HEK293 (cell line): ENCODE data around the gene SUSD2.

Source experiments
- CTCF ChIA-PET: fragments of 350-600 bp; formaldehyde crosslinking; extraction: SDS; loops from one replicate; lab custom pipeline; 2021; ENCODE audit warnings: antibody characterized with exemption; lab: Yijun Ruan, JAX
- POLR2A ChIA-PET: fragments of 300-600 bp; formaldehyde crosslinking; extraction: SDS; loops from one replicate; lab custom pipeline; 2020; ENCODE audit warnings: antibody characterized with exemption, inconsistent platforms; lab: Yijun Ruan, JAX
- H3K27ac ChIP-seq: fragments of 200-500 bp; sonication (Bioruptor generic); 2 replicates; pipeline ENCODE4 v1.5.1; 2014; ENCODE audit warnings: low read depth, low read length, control low read depth, inconsistent platforms; ENCODE audit errors: extremely low read depth
- H3K36me3 ChIP-seq, 2 experiments: fragments of 200-500 bp in 1 of 2; sonication (Bioruptor generic) in 1 of 2; 1 replicate in 1 of 2; 2 replicates in 1 of 2; pipeline ENCODE4 v1.5.1; 2014 to 2017; ENCODE audit warnings: inconsistent platforms in 2 of 2, low read length in 2 of 2; ENCODE audit not compliant: control insufficient read depth in 2 of 2, insufficient read depth in 1 of 2
- H3K4me1 ChIP-seq: fragments of 200-500 bp; sonication (Bioruptor generic); 2 replicates; pipeline ENCODE4 v1.5.1; 2014; ENCODE audit warnings: mild to moderate bottlenecking, low read length, inconsistent platforms; ENCODE audit not compliant: control insufficient read depth, insufficient read depth
- H3K4me3 ChIP-seq: 2 replicates; pipeline ENCODE4 v1.5.1; 2011; ENCODE audit warnings: low read depth, mild to moderate bottlenecking, control low read depth, low read length, moderate library complexity
- H3K9me3 ChIP-seq: fragments of 200-500 bp; sonication (Bioruptor generic); 2 replicates; pipeline ENCODE4 v1.5.1; 2014; ENCODE audit warnings: low read depth, low read length, inconsistent platforms; ENCODE audit not compliant: control insufficient read depth, insufficient read depth
- GLI2 ChIP-seq: fragments of 450-650 bp; formaldehyde crosslinking; IDR thresholded peaks from 2 replicates; pipeline ENCODE4; 2017; ENCODE audit warnings: missing biosample characterization, missing genetic modification characterization, low read depth, borderline replicate concordance
- HOXA7 ChIP-seq: sonication (generic); formaldehyde crosslinking; IDR thresholded peaks from 2 replicates; pipeline ENCODE4 v1.8.1; 2022; ENCODE audit warnings: missing genetic modification reagents, borderline replicate concordance
- HOXC10 ChIP-seq: sonication (generic); formaldehyde crosslinking; IDR thresholded peaks from 2 replicates; pipeline ENCODE4 v1.8.1; 2023; ENCODE audit warnings: mild to moderate bottlenecking, missing genetic modification reagents
- KLF1 ChIP-seq: fragments of 450-650 bp; formaldehyde crosslinking; IDR thresholded peaks from 2 replicates; pipeline ENCODE4 v1.5.1; 2016; ENCODE audit warnings: missing biosample characterization, missing genetic modification characterization
- SCRT2 ChIP-seq: fragments of 450-650 bp; formaldehyde crosslinking; IDR thresholded peaks from 2 replicates; pipeline ENCODE4 v1.5.1; 2016; ENCODE audit warnings: missing biosample characterization, missing genetic modification characterization
- SP2 ChIP-seq: fragments of 450-650 bp; formaldehyde crosslinking; IDR thresholded peaks from 2 replicates; pipeline ENCODE4 v1.5.1; 2016; ENCODE audit warnings: missing biosample characterization, missing genetic modification characterization
- SP7 ChIP-seq: fragments of 450-650 bp; formaldehyde crosslinking; IDR thresholded peaks from 2 replicates; pipeline ENCODE4 v1.5.1; 2016; ENCODE audit warnings: missing biosample characterization, missing genetic modification characterization
- ZFHX2 ChIP-seq: fragments of 450-650 bp; formaldehyde crosslinking; conservative IDR thresholded peaks from 2 replicates; pipeline ENCODE4 v1.5.1; 2016; ENCODE audit warnings: missing biosample characterization, missing genetic modification characterization
- ZFP3 ChIP-seq: fragments of 450-650 bp; formaldehyde crosslinking; IDR thresholded peaks from 2 replicates; pipeline ENCODE4 v1.5.1; 2016; ENCODE audit warnings: low read depth, missing biosample characterization, missing genetic modification characterization
- ZNF121 ChIP-seq: fragments of 450-650 bp; formaldehyde crosslinking; IDR thresholded peaks from 2 replicates; pipeline ENCODE4 v1.5.1; 2016; ENCODE audit warnings: missing biosample characterization, missing genetic modification characterization
- ZNF16 ChIP-seq: fragments of 450-650 bp; formaldehyde crosslinking; IDR thresholded peaks from 2 replicates; pipeline ENCODE4 v1.5.1; 2016; ENCODE audit warnings: low read depth, missing biosample characterization, missing genetic modification characterization
- ZNF416 ChIP-seq: fragments of 450-650 bp; formaldehyde crosslinking; IDR thresholded peaks from 2 replicates; pipeline ENCODE4 v1.5.1; 2016; ENCODE audit warnings: missing biosample characterization, missing genetic modification characterization
- ZNF423 ChIP-seq: fragments of 450-650 bp; formaldehyde crosslinking; IDR thresholded peaks from 2 replicates; pipeline ENCODE4 v1.5.1; 2016; ENCODE audit warnings: missing biosample characterization, missing genetic modification characterization
- ZNF433 ChIP-seq: fragments of 450-650 bp; formaldehyde crosslinking; IDR thresholded peaks from 2 replicates; pipeline ENCODE4 v1.5.1; 2016; ENCODE audit warnings: missing biosample characterization, missing genetic modification characterization, low read depth
- ZNF48 ChIP-seq: fragments of 450-650 bp; formaldehyde crosslinking; IDR thresholded peaks from 2 replicates; pipeline ENCODE4 v1.5.1; 2016; ENCODE audit warnings: missing biosample characterization, missing genetic modification characterization
- ZNF521 ChIP-seq: fragments of 450-650 bp; formaldehyde crosslinking; IDR thresholded peaks from 2 replicates; pipeline ENCODE4 v1.5.1; 2017; ENCODE audit warnings: missing biosample characterization, mild to moderate bottlenecking, missing genetic modification characterization
- ZNF596 ChIP-seq: fragments of 450-650 bp; IDR thresholded peaks from 2 replicates; pipeline ENCODE4 v1.5.0; 2018; ENCODE audit warnings: missing biosample characterization, mild to moderate bottlenecking, missing genetic modification characterization, moderate library complexity
- ZNF701 ChIP-seq: fragments of 450-650 bp; formaldehyde crosslinking; IDR thresholded peaks from 2 replicates; pipeline ENCODE4 v1.5.1; 2016; ENCODE audit warnings: missing biosample characterization, missing genetic modification characterization
- TF ChIP-seq, protein P1 (sequence below): fragments of 450-650 bp; formaldehyde crosslinking; IDR thresholded peaks from 2 replicates; pipeline ENCODE4 v1.5.1; 2016; ENCODE audit warnings: missing biosample characterization, missing genetic modification characterization
- TF ChIP-seq, protein P2 (sequence below): fragments of 450-650 bp; formaldehyde crosslinking; IDR thresholded peaks from 2 replicates; pipeline ENCODE4 v1.5.1; 2017; ENCODE audit warnings: missing biosample characterization, missing genetic modification characterization
- TF ChIP-seq, protein P3 (sequence below): fragments of 450-650 bp; formaldehyde crosslinking; IDR thresholded peaks from 2 replicates; pipeline ENCODE4 v1.5.1; 2016; ENCODE audit warnings: missing biosample characterization, missing genetic modification characterization
- TF ChIP-seq, protein P4 (sequence below): fragments of 450-650 bp; formaldehyde crosslinking; IDR thresholded peaks from 2 replicates; pipeline ENCODE4 v1.5.1; 2016; ENCODE audit warnings: missing biosample characterization, missing genetic modification characterization
- TF ChIP-seq, protein P5 (sequence below): fragments of 450-650 bp; formaldehyde crosslinking; IDR thresholded peaks from 2 replicates; pipeline ENCODE4 v1.5.1; 2016; ENCODE audit warnings: missing biosample characterization, missing genetic modification characterization

Gene SUSD2

DNA sequence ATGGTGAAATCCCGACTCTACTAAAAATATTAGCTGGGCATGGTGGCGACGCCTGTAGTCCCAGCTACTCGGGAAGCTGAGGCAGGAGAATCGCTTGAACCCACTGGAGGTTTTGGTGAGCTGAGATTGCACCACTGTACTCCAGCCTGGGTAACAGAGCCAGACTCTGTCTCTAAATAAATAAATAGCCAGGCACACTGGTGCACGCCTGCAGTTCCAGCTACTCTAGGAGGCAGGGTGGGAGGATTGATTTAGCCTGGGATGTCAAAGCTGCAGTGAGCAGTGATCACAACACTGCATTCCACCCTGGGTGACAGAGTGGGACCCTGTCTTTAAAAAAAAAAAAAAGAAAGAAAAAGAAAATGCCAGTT lies 17.4 kb downstream of the SUSD2 start (continued):
- TF ChIP-seq, protein P1, sequence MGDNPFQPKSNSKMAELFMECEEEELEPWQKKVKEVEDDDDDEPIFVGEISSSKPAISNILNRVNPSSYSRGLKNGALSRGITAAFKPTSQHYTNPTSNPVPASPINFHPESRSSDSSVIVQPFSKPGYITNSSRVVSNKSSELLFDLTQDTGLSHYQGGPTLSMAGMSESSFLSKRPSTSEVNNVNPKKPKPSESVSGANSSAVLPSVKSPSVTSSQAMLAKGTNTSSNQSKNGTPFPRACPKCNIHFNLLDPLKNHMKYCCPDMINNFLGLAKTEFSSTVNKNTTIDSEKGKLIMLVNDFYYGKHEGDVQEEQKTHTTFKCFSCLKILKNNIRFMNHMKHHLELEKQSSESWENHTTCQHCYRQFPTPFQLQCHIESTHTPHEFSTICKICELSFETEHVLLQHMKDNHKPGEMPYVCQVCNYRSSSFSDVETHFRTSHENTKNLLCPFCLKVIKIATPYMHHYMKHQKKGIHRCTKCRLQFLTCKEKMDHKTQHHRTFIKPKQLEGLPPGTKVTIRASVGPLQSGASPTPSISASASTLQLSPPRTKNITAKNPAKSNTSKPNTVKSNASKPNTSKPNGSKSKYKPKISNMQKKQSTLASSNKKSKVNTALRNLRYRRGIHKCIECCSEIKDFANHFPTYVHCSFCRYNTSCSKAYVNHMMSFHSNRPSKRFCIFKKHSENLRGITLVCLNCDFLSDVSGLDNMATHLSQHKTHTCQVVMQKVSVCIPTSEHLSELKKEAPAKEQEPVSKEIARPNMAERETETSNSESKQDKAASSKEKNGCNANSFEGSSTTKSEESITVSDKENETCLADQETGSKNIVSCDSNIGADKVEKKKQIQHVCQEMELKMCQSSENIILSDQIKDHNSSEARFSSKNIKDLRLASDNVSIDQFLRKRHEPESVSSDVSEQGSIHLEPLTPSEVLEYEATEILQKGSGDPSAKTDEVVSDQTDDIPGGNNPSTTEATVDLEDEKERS (tag by site-specific recombination), result no peak
- TF ChIP-seq GLI2, result no peak
- no peak for TF ChIP-seq ZNF16
- no peak for TF ChIP-seq ZNF701 (tag by site-specific recombination)
- no peak for TF ChIP-seq ZNF423 (tag by site-specific recombination)
- TF ChIP-seq SCRT2 (tag by site-specific recombination), result no peak
- TF ChIP-seq, all 188 proteins: peak for 0

DNA sequence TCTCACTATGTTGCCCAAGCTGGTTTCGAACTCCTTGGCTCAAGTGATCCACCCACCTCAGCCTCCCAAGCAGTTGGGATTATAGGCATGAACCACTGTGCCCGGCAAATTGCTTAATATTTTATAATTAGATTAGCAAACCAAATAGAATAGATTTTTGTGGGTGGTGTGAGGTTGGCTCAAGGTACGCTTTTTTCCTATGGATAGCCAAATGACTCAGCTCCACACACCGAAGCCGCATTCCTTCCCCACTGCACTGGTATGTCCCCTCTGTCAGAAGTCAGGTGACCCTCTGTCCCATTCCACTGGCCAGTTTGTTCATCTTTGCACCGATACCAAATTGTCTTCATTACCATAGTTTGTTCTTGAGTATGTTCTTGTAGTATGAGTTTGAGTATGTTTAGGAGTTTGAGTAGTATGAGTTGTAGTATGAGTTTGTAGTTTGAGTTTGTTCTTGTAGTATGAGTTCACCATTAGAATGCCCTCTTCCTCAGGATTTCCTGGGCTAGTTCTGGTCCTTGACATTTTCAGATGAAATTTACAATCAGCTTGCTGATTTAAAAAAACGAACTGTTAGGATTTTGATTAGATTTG lies 19.4 kb downstream of the SUSD2 start:
- ChIA-PET POLR2A (no interaction called here), CTCF (interaction anchor here (0.9 to 1.5 kb wide), 2 partner anchors 10 to 30 kb away, joined by 3 read pairs; no protein-coding TSS in a partner anchor)
- Histone ChIP-seq H3K27ac (no peak overlapping the region), H3K36me3 (no peaks in the 10 kb centered on the region), H3K9me3 (no peaks in the 10 kb centered on the region), H3K4me3 (no peak overlapping the region), H3K4me1 (no peaks in the 10 kb centered on the region)
- TF ChIP-seq HOXA7 (CRISPR knock-in tag) (no peak), ZNF16 (no peak), KLF1 (no peak), ZNF433 (no peak), ZNF596 (tag by site-specific recombination) (no peak), SP7 (tag by site-specific recombination) (no peak), ZNF416 (tag by site-specific recombination) (no peak), ZNF521 (tag by site-specific recombination) (no peak), HOXC10 (CRISPR knock-in tag) (no peak), ZFHX2 (tag by site-specific recombination) (no peak), SP2 (tag by site-specific recombination) (no peak), ZNF48 (tag by site-specific recombination) (no peak), ZFP3 (tag by site-specific recombination) (no peak), ZNF121 (tag by site-specific recombination) (no peak)
- TF ChIP-seq, protein P2, sequence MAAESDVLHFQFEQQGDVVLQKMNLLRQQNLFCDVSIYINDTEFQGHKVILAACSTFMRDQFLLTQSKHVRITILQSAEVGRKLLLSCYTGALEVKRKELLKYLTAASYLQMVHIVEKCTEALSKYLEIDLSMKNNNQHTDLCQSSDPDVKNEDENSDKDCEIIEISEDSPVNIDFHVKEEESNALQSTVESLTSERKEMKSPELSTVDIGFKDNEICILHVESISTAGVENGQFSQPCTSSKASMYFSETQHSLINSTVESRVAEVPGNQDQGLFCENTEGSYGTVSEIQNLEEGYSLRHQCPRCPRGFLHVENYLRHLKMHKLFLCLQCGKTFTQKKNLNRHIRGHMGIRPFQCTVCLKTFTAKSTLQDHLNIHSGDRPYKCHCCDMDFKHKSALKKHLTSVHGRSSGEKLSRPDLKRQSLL, result no peak
- TF ChIP-seq, protein P3, sequence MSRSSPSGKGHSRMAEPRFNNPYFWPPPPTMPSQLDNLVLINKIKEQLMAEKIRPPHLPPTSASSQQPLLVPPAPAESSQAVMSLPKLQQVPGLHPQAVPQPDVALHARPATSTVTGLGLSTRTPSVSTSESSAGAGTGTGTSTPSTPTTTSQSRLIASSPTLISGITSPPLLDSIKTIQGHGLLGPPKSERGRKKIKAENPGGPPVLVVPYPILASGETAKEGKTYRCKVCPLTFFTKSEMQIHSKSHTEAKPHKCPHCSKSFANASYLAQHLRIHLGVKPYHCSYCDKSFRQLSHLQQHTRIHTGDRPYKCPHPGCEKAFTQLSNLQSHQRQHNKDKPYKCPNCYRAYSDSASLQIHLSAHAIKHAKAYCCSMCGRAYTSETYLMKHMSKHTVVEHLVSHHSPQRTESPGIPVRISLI (tag by site-specific recombination), result no peak
- TF ChIP-seq, protein P4, sequence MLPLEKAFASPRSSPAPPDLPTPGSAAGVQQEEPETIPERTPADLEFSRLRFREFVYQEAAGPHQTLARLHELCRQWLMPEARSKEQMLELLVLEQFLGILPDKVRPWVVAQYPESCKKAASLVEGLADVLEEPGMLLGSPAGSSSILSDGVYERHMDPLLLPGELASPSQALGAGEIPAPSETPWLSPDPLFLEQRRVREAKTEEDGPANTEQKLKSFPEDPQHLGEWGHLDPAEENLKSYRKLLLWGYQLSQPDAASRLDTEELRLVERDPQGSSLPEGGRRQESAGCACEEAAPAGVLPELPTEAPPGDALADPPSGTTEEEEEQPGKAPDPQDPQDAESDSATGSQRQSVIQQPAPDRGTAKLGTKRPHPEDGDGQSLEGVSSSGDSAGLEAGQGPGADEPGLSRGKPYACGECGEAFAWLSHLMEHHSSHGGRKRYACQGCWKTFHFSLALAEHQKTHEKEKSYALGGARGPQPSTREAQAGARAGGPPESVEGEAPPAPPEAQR (tag by site-specific recombination), result no peak
- TF ChIP-seq, protein P5, sequence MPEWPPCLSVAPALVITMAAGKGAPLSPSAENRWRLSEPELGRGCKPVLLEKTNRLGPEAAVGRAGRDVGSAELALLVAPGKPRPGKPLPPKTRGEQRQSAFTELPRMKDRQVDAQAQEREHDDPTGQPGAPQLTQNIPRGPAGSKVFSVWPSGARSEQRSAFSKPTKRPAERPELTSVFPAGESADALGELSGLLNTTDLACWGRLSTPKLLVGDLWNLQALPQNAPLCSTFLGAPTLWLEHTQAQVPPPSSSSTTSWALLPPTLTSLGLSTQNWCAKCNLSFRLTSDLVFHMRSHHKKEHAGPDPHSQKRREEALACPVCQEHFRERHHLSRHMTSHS, result no peak
